ENCODE results near the gene PRR23C.

PRR23C gene

GRCh38 chr3:138995706-138996105 is 49.0 kb downstream of the PRR23C start:
- 100% methylated on average over 1 of the region's 1 CpG; no CpG with 5 or more reads in 1 of the 2 experiments for WGBS, 2 experiments
- no peaks in the 10 kb centered on the region for H3K36me3 ChIP-seq (ENCODE audit: control insufficient read depth, insufficient read depth, low read length)
- H3K4me3 ChIP-seq (ENCODE audit: insufficient read depth, low read depth, low read length) = no peak overlapping the region
- no peak overlapping the region for H3K27ac ChIP-seq (ENCODE audit: insufficient read depth, low read depth, low read length, poor library complexity, severe bottlenecking)
- H3K27me3 ChIP-seq (ENCODE audit: control insufficient read depth, insufficient read depth, low read length, poor library complexity, severe bottlenecking) = no peaks in the 10 kb centered on the region
- no peaks in the 10 kb centered on the region for H3K4me1 ChIP-seq (ENCODE audit: control insufficient read depth, insufficient read depth, low read length)
- no peaks in the 10 kb centered on the region for H3K9me3 ChIP-seq (ENCODE audit: control insufficient read depth, low read length)

All from ectodermal cell (in vitro differentiated cells).